SKM-1 (cell line): Measurements from ENCODE around the gene ZNF488.
"Not testable (repeated sequence)": the region's sequence is repeated elsewhere in the genome, so short reads cannot be mapped to it uniquely, and the experiment has no call there.

Experiments
- DNase-seq: peaks from one replicate; lab custom pipeline; 2025; ENCODE audit not compliant: unreplicated experiment; lab: John Stamatoyannopoulos, UW

Gene ZNF488, protein sequence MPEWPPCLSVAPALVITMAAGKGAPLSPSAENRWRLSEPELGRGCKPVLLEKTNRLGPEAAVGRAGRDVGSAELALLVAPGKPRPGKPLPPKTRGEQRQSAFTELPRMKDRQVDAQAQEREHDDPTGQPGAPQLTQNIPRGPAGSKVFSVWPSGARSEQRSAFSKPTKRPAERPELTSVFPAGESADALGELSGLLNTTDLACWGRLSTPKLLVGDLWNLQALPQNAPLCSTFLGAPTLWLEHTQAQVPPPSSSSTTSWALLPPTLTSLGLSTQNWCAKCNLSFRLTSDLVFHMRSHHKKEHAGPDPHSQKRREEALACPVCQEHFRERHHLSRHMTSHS

DNA sequence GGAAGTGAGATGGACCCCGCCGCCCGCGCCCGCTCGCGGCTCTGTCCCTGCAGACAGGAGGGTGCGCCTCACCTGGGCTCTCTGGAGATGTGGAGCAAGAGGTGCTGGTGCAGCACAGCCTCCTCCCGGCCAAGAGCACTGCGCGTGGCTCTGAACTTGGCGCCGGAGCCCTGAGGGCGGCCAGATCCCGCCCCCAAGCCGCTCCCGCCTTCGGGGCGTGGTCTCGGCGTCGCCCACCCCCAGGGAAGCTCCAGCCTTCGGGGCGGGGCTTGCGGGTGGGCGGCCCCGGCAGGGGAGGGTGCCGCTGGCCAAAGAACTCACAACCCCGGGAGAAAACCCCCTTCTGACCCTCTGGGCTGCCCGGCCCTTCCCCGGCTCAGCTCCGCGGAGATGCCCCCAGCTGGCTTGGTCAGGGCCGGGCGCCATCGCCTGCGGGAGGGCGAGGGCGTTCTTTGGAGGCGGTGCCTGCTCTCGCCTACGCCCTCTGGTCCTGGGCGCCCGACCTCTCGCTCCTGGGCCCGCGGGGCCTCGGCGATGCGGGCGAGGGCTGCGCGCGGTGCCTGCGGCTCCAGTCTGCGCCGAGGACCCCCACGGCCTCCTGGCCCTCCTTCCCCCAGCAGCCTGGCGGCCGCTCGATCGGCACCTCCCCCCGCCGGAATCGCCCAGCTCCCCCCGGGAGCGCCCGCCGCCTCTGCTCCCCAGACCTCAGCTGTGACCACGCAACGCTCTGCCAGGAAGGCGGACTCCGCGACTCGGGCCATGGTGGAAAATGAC, at the start of gene ZNF488:
Gene ZNF488 (minus strand): TSS at position 146 of the 774 bp plus-strand sequence. CDS start 15,464 bp downstream, outside the sequence.
- DNase-seq: peak; percentile 73

GRCh38 chr10:47425813-47426419, 41.8 kb upstream of the ZNF488 start:
- DNase-seq: no peak

DNA sequence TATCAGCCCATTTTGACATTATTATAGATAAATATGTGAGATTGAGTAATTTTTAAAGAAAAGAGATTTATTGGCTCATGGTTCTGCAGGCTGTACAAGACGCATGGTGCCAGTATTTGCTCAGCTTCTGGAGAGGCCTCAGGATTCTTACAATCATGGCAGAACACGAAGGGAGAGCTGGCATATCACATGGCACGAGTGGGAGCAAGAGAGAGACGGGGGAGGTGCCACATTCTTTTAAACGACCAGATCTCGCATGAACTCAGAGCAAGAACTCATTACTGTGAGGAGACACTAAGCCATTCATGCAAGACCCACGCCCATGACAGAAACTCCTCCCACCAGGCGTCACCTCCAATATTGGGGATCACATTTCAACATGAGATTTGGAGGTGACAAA, 40.1 kb upstream of the ZNF488 start:
- DNase-seq: no peak

- no peak for DNase-seq
Observed at GRCh38 chr10:47423476-47423875, 39.4 kb upstream of the ZNF488 start.

GRCh38 chr10:47421057-47421952, 37.2 kb upstream of the ZNF488 start:
- DNase-seq: no peak

- no peak for DNase-seq
Observed at GRCh38 chr10:47420305-47421056, 36.4 kb upstream of the ZNF488 start.

DNA sequence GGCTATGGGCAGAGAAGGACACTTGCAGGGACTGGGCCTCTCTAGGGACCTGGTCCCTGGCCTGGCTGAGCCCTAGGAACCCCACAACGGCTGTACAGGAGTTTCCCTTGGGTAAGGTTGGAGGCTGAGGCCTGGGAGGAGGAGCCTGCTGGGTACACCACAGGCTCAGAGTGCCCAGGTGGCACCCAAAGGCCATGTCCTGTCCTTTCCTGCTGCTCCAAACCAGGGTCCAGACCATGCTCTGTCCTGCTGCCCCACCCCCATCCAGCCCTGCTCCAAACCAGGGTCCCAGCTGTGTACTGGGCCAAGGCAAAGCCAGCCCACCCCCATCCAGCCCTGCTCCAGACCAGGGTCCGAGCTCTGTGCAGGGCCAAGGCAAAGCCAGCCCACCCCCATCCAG, 35.3 kb upstream of the ZNF488 start:
- no peak for DNase-seq

GRCh38 chr10:47418966-47419365, 34.9 kb upstream of the ZNF488 start:
- DNase-seq: no peak

DNA sequence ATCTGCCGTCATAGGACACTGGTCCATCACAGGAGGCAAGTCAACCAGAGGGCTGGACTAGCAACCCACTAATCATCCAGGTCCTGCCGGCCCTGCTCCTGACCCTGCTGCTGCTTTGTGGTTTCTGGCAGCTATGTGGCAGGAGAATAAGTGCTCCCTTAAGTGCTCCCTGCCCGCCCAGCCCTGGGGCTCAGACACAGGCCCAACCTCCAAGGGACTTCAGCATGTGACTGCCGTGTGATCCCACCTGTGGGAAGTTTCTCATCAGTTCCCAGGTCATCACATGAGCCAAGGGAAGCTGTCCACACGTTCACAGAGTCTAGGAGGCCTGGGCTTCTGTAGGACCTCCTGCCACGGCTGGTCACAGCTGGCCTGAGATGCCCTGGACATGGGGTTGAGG, 34.2 kb upstream of the ZNF488 start:
- DNase-seq: no peak

DNA sequence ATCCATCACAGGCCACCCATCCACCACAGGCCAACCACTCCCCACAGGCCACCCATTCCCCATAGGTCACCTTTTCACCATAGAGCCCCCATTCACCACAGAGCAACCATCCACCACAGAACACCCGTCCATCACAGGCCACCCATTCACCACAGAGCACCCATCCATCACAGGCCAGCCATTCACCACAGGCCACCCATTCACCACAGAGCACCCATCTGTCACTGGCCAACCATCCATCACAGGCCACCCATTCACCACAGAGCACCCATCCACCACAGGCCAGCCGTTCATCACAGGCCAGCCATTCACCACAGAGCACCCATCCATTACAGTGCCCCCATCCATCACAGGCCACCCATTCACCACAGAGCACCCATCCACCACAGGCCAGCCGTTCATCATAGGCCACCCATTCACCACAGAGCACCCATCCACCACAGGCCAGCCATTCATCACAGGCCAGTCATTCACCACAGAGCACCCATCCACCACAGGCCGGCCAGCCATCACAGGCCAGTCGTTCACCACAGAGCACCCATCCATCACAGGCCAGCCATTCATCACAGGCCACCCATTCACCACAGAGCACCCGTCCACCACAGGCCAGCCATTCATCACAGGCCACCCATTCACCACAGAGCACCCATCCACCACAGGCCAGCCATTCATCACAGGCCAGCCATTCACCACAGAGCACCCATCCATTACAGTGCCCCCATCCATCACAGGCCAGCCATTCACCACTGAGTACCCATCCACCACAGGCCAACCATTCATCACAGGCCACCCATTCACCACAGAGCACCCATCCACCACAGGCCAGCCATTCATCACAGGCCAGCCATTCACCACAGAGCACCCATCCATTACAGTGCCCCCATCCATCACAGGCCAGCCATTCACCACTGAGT, 32.5 kb upstream of the ZNF488 start:
- not testable (repeated sequence) for DNase-seq

DNA sequence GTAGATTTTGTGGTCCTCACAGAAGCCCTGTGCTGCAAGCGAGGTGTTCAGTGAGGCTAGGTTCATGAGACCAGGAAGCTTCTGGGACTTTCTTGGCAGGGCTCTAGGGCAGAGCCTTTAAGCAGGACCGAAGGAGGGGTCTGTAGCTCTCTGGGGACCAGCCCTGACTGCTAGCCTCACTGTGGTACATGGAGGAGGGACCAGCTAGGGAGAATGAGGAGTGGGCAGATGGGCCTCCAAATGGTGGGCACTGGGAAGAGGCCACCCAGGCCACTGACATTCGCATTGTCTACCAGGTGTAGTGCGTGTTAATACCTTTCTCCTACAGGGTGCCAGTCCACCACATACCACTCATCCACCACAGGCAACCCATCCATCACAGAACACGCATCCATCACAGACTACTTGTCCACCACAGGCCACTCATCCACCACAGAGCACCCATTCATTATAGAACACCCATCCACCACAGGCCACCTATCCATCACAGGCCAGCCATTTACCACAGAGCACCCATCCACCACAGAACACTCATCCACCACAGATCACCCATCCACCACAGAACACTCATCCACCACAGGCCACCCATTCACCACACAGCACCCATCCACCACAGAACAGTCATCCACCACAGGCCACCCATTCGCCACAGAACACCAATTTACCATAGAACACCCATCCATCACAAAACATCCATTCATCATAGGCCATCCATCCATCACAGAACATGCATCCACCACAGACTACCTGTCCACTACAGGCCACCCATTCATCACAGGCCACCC, 31.6 kb upstream of the ZNF488 start:
- DNase-seq: no peak

- DNase-seq: no peak
Observed at GRCh38 chr10:47414752-47415519, 30.8 kb upstream of the ZNF488 start.

- DNase-seq: no peak
Observed at GRCh38 chr10:47414227-47414592, 30.1 kb upstream of the ZNF488 start.

- DNase-seq: no peak
Observed at GRCh38 chr10:47413531-47414226, 29.6 kb upstream of the ZNF488 start.

DNA sequence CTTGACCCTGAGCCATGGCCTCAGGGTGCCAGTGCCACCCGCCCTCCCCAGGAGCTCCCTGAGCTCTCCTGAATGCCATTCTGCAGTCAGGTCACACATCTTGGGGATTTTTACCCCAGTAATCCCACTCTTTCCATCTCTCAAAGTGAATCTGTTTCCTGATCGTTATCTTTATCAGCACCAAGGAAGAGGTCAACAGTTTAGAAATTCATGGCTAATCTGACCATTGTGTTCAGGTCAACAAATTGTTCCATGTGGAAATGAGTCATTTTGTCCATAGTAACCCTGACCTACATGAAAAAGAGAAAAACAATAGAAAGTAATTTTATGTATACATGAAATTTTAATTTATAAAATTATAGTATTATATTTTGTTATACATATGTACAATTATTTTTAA, 28.8 kb upstream of the ZNF488 start:
- DNase-seq: no peak

DNA sequence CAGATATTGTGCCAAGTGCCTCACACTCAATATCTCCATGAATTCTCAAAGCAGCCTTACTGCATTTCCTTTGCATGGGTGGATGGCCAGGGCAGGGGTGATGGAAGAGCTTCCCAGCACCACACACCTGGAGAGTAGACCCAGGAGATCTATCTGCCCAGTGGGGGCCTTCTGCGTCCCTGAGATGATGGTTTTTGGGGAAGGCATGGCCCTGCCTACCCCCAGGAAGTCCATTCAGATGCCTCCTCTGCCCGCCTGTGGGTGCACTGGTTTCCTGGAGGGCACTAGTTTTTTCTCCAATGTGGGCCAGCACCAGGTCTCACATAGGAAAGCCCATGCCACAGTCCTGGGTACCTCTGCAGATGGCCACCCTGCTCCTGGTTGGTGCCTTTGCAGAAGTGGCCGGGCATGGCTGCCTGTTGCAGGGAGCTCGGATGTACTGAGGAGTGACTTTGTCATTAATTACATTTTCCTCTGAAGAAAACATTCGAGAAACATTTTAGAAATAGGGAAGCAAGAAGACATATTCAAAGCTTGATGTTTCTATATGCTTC, 28.2 kb upstream of the ZNF488 start:
- DNase-seq: no peak

- DNase-seq: no peak
Observed at GRCh38 chr10:47410862-47411261, 26.8 kb upstream of the ZNF488 start.
